Fibroblast of lung (primary cell): ENCODE measurements around the gene DENND11. TPM values are rescaled to one million over a fixed set of nuclear protein-coding genes. Genes with fewer than 3 reads are reported as not detected.

Experiments
- DNase-seq, 2 donors: peaks; one replicate each; pipeline versions ENCODE4 v3.0.0 to v3.0.0-alpha.2; 2010; ENCODE audit warnings: low read depth in 2 of 2
- H2AFZ ChIP-seq: 2 replicates; pipeline ENCODE4 v1.5.1; 2012; ENCODE audit warnings: low read length, control low read depth, inconsistent platforms
- H3K27ac ChIP-seq: 2 replicates; pipeline ENCODE4 v1.5.1; 2011; ENCODE audit warnings: low read length, control low read depth; ENCODE audit not compliant: insufficient read depth
- H3K27me3 ChIP-seq: 2 replicates; pipeline ENCODE4 v1.5.1; 2011; ENCODE audit warnings: mild to moderate bottlenecking, low read length; ENCODE audit not compliant: control insufficient read depth, insufficient read depth
- H3K36me3 ChIP-seq: 2 replicates; pipeline ENCODE4 v1.5.1; 2011; ENCODE audit warnings: low read length; ENCODE audit not compliant: control insufficient read depth, insufficient read depth
- H3K4me1 ChIP-seq: 2 replicates; pipeline ENCODE4 v1.5.1; 2011; ENCODE audit warnings: low read length; ENCODE audit not compliant: control insufficient read depth, insufficient read depth; ENCODE audit errors: extremely low read depth
- H3K4me2 ChIP-seq: 2 replicates; pipeline ENCODE4 v1.5.1; 2011; ENCODE audit warnings: low read length, control low read depth; ENCODE audit not compliant: insufficient read depth; ENCODE audit errors: extremely low read depth
- H3K4me3 ChIP-seq, 4 experiments: fragments of 200-600 bp in 1 of 4; sonication (generic) in 1 of 4; replicated peaks in 1 of 4; 2 replicates each; pipeline ENCODE4 v1.5.1; 2011 to 2016; ENCODE audit warnings: low read length in 4 of 4, low read depth in 3 of 4, mild to moderate bottlenecking in 3 of 4, control low read depth in 2 of 4, inconsistent platforms in 1 of 4, mixed read lengths in 1 of 4; ENCODE audit not compliant: insufficient read depth in 1 of 4; ENCODE audit errors: control extremely low read depth in 1 of 4
- H3K79me2 ChIP-seq: 2 replicates; pipeline ENCODE4 v1.5.1; 2012; ENCODE audit warnings: mild to moderate bottlenecking, low read length, inconsistent platforms; ENCODE audit not compliant: control insufficient read depth, insufficient read depth
- H3K9ac ChIP-seq: 2 replicates; pipeline ENCODE4 v1.5.1; 2011; ENCODE audit warnings: mild to moderate bottlenecking, low read length, control low read depth; ENCODE audit not compliant: insufficient read depth
- H3K9me3 ChIP-seq: 2 replicates; pipeline ENCODE4 v1.5.1; 2012; ENCODE audit warnings: low read depth, low read length; ENCODE audit not compliant: control insufficient read depth, insufficient read depth
- H4K20me1 ChIP-seq: 2 replicates; pipeline ENCODE4 v1.5.1; 2011; ENCODE audit warnings: low read length; ENCODE audit not compliant: control insufficient read depth, insufficient read depth; ENCODE audit errors: extremely low read depth
- EZH2 ChIP-seq: IDR thresholded peaks from 2 replicates; pipeline ENCODE4 v1.5.1; 2012; ENCODE audit warnings: low read length, control low read depth, mild to moderate bottlenecking; ENCODE audit errors: missing control alignments
- polyA plus RNA-seq, 2 donors: library from polyadenylated mRNA; depleted of rRNA in 1 of 2; stranded (reverse) in 1 of 2; unstranded in 1 of 2; fragments of >200 nt; gene quantifications; 2 replicates each; pipeline ENCODE4 v1.2.1, GENCODE V29; 2011 to 2012; ENCODE audit warnings: missing spikeins in 1 of 2
- total RNA-seq: library from RNA; depleted of rRNA; stranded (reverse); fragments of >200 nt; gene quantifications from 2 replicates; pipeline ENCODE4 v1.2.1, GENCODE V29; 2014
- TF ChIP-seq, protein P1 (sequence below), 2 donors: IDR thresholded peaks in 1 of 2; conservative IDR thresholded peaks in 1 of 2; 1 replicate in 1 of 2; 2 replicates in 1 of 2; pipeline ENCODE4 v1.5.1; 2011 to 2012; ENCODE audit warnings: low read length in 2 of 2, control low read depth in 1 of 2, inconsistent platforms in 1 of 2, low read depth in 1 of 2, mild to moderate bottlenecking in 1 of 2

Gene DENND11
- total and polyA plus RNA-seq, 2 donors (not counting 1 experiment from before 2014, with no cell fraction given) = 2.7 to 6.1 TPM

DNA sequence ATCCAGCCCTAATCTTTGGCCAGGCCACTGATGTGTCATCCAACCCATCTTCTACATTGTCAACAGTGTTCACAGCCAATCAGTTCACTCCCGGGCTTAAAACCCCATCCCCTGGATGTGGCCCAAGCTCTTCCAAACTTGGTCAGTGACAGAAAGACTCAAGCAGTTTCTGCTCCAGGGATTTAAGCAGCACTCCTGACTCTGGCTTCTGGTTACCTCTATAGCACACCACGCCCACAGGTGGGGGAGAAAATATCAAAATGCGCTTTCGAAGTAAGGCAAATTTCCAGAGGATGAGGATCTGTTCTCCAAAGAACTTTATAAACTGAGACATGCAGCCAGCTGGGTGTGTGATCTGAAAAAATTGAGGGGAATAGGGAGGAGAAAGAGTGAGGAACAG, 35.9 kb downstream of the DENND11 start:
- TF ChIP-seq, protein P1, sequence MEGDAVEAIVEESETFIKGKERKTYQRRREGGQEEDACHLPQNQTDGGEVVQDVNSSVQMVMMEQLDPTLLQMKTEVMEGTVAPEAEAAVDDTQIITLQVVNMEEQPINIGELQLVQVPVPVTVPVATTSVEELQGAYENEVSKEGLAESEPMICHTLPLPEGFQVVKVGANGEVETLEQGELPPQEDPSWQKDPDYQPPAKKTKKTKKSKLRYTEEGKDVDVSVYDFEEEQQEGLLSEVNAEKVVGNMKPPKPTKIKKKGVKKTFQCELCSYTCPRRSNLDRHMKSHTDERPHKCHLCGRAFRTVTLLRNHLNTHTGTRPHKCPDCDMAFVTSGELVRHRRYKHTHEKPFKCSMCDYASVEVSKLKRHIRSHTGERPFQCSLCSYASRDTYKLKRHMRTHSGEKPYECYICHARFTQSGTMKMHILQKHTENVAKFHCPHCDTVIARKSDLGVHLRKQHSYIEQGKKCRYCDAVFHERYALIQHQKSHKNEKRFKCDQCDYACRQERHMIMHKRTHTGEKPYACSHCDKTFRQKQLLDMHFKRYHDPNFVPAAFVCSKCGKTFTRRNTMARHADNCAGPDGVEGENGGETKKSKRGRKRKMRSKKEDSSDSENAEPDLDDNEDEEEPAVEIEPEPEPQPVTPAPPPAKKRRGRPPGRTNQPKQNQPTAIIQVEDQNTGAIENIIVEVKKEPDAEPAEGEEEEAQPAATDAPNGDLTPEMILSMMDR (conservative IDR thresholded peaks at IDR 0.05 in 1 of 2, IDR thresholded peaks at IDR 0.05 in 1 of 2; ENCODE audit: low read depth in 1 of 2, low read length in 2 of 2) = no peak
- no peak for TF ChIP-seq EZH2
- H3K9ac ChIP-seq = no peak overlapping the region
- H3K27me3 ChIP-seq = no peaks in the 10 kb centered on the region
- peaks cover 2% of the 10 kb centered on the region for H3K36me3 ChIP-seq
- H3K4me3 ChIP-seq = no peak overlapping the region
- no peak overlapping the region for H3K4me2 ChIP-seq
- H2AFZ ChIP-seq = no peak overlapping the region
- H3K27ac ChIP-seq = no peak overlapping the region
- H3K79me2 ChIP-seq = no peaks in the 10 kb centered on the region
- H3K9me3 ChIP-seq = no peaks in the 10 kb centered on the region
- H4K20me1 ChIP-seq = no peaks in the 10 kb centered on the region
- DNase-seq = no peak
- H3K4me1 ChIP-seq = no peaks in the 10 kb centered on the region

DNA sequence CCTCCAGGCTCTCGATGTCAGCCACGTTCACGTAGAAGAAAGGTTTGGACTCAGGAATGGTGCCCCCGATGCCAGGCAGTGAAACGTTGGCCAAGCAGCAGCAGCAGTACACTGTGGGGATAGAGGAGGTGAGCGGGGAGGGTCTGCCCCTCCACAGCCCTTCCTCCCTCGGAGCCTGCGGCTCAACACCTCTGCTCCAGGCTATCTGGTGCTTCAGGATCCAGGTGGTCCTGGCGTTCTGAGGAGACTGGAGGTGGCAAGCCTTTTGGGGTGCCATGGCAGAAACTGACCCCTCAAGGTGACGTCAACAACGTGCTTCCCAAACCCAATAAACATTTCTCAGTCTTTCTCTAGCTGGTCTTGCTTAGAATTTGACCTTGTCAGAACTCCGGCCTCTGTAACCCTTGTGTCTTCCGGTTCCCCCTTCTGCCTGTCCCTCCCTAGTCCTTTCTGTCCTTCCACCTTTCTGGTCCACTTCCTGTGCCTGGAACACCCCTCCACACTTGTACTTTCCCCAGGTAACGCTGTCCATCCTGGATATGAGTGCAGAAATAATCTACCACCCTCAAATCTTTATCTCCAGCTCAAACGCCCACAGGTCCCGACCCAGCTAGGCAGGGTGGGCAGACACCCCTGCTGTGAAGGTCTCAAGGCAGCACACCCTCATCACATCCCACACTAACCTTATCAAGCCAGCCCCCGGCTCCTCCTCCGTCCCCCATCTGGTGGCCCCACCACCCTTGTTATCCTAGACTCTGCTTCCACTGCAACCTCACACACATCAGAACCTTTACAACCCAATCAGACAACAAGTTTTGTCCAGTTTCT, 36.5 kb downstream of the DENND11 start:
- no peaks in the 10 kb centered on the region for H3K79me2 ChIP-seq
- no peak overlapping the region for H3K4me2 ChIP-seq
- peaks cover 2% of the 10 kb centered on the region for H3K36me3 ChIP-seq
- TF ChIP-seq EZH2 = no peak
- TF ChIP-seq, protein P1 (conservative IDR thresholded peaks at IDR 0.05 in 1 of 2, IDR thresholded peaks at IDR 0.05 in 1 of 2; ENCODE audit: low read depth in 1 of 2, low read length in 2 of 2) = no peak
- H3K27ac ChIP-seq = no peak overlapping the region
- no peaks in the 10 kb centered on the region for H3K27me3 ChIP-seq
- no peak overlapping the region for H3K9ac ChIP-seq
- H4K20me1 ChIP-seq = no peaks in the 10 kb centered on the region
- no peak overlapping the region for H3K4me3 ChIP-seq
- no peak overlapping the region for H2AFZ ChIP-seq
- H3K4me1 ChIP-seq = no peaks in the 10 kb centered on the region
- H3K9me3 ChIP-seq = no peaks in the 10 kb centered on the region
- no peak for DNase-seq

DNA sequence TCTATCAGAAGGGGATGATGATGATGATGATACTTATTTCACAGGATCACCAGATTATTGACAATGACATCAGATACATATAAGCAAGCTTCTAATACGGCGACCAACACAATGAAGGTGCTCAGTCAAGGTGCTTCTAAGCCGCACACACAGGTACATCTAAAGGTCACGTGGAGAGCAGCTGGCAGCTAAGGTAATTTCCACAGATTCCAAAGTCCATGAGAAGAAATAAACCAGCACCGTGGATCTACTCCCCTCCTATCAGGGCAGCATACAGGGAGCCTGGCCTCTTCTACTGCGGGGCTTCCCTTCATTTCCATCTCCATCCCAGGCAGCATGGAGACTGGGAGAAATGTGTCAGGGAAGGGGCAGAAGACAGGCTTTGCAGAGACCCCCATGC, 37.5 kb downstream of the DENND11 start:
- Histone ChIP-seq H3K27me3 (no peaks in the 10 kb centered on the region), H3K79me2 (no peaks in the 10 kb centered on the region), H2AFZ (no peak overlapping the region), H3K4me2 (no peak overlapping the region), H3K9ac (no peak overlapping the region), H3K36me3 (peaks cover 2% of the 10 kb centered on the region), H3K4me1 (no peaks in the 10 kb centered on the region), H3K9me3 (no peaks in the 10 kb centered on the region), H4K20me1 (no peaks in the 10 kb centered on the region), H3K4me3 (no peak overlapping the region), H3K27ac (no peak overlapping the region)
- TF ChIP-seq EZH2 = no peak
- TF ChIP-seq, protein P1 (conservative IDR thresholded peaks at IDR 0.05 in 1 of 2, IDR thresholded peaks at IDR 0.05 in 1 of 2; ENCODE audit: low read depth in 1 of 2, low read length in 2 of 2) = no peak
- DNase-seq = no peak
